Immature natural killer cell (primary cell): Measurements from ENCODE around the gene RERG. TPM values are rescaled to one million over a fixed set of nuclear protein-coding genes. Genes with fewer than 3 reads are reported as not detected.

Experiments used
- DNase-seq, 3 donors: peaks; one replicate each; pipeline ENCODE4 v3.0.0; 2022; ENCODE audit warnings: mixed read lengths in 1 of 3
- H3K27ac Mint-ChIP-seq, 6 donors: one replicate each; pipeline ENCODE4 v1.8.0; 2020; ENCODE audit warnings: mixed read lengths in 6 of 6, mild to moderate bottlenecking in 5 of 6, inconsistent platforms in 4 of 6, moderate library complexity in 3 of 6
- H3K27me3 Mint-ChIP-seq, 3 donors: one replicate each; pipeline ENCODE4 v1.8.0; 2020 to 2021; ENCODE audit warnings: low read depth in 3 of 3, mild to moderate bottlenecking in 3 of 3, mixed read lengths in 3 of 3, moderate library complexity in 3 of 3, inconsistent platforms in 1 of 3
- H3K36me3 Mint-ChIP-seq, 3 donors: one replicate each; pipeline ENCODE4 v1.8.0; 2020; ENCODE audit warnings: mixed read lengths in 3 of 3, inconsistent platforms in 2 of 3, mild to moderate bottlenecking in 2 of 3
- H3K4me1 Mint-ChIP-seq, 2 donors: one replicate each; pipeline ENCODE4 v1.8.0; 2020; ENCODE audit warnings: inconsistent platforms in 2 of 2, mild to moderate bottlenecking in 2 of 2, mixed read lengths in 2 of 2, moderate library complexity in 1 of 2
- H3K4me3 Mint-ChIP-seq, 5 donors: one replicate each; pipeline ENCODE4 v1.8.0; 2020; ENCODE audit warnings: mild to moderate bottlenecking in 5 of 5, mixed read lengths in 5 of 5, inconsistent platforms in 3 of 5, moderate library complexity in 3 of 5
- H3K9me3 Mint-ChIP-seq, 6 donors: one replicate each; pipeline ENCODE4 v1.8.0; 2020; ENCODE audit warnings: mild to moderate bottlenecking in 6 of 6, mixed read lengths in 6 of 6, inconsistent platforms in 4 of 6, moderate library complexity in 3 of 6
- polyA plus RNA-seq, 3 donors: library from polyadenylated mRNA; unstranded; fragments of 300-500 nt; fragmentation: Illumina TruSeq; gene quantifications; one replicate each; pipeline ENCODE4 v1.2.3, GENCODE V29; 2021

Gene RERG
- polyA plus RNA-seq, 3 donors from 2014 or later = not detected

GRCh38 chr12:15192720-15193119 is 28.5 kb downstream of the RERG start:
- H3K36me3 Mint-ChIP-seq = no peaks in the 10 kb centered on the region

GRCh38 chr12:15188127-15188526 is 33.1 kb downstream of the RERG start:
- Mint-ChIP-seq H3K36me3 (no peaks in the 10 kb centered on the region), H3K9me3 (no peaks in the 10 kb centered on the region), H3K27ac (no peak overlapping the region), H3K4me3 (no peak overlapping the region), H3K4me1 (no peaks in the 10 kb centered on the region), H3K27me3 (peaks cover 0 to 2% (median under 1%) of the 10 kb centered on the region in 3 donors)
- DNase-seq = no peak

More at GRCh38 chr12:15192720-15193119, 28.5 kb downstream of the RERG start:
- H3K27me3 Mint-ChIP-seq = peaks cover 0 to 5% (median 0%) of the 10 kb centered on the region in 3 donors
- no peaks in the 10 kb centered on the region for H3K4me1 Mint-ChIP-seq
- no peak overlapping the region for H3K4me3 Mint-ChIP-seq
- no peak for DNase-seq
- no peak overlapping the region for H3K27ac Mint-ChIP-seq
- no peaks in the 10 kb centered on the region for H3K9me3 Mint-ChIP-seq

- Mint-ChIP-seq H3K4me3 (no peak overlapping the region), H3K36me3 (no peaks in the 10 kb centered on the region), H3K4me1 (no peaks in the 10 kb centered on the region), H3K9me3 (no peaks in the 10 kb centered on the region), H3K27ac (no peak overlapping the region), H3K27me3 (peaks cover 0 to 2% (median 0%) of the 10 kb centered on the region in 3 donors)
- DNase-seq = no peak
Measured at GRCh38 chr12:15186597-15186996, 34.6 kb downstream of the RERG start.

- H3K4me3 Mint-ChIP-seq = no peak overlapping the region
- H3K27ac Mint-ChIP-seq = no peak overlapping the region
- DNase-seq = no peak
- H3K36me3 Mint-ChIP-seq = no peaks in the 10 kb centered on the region
- no peaks in the 10 kb centered on the region for H3K9me3 Mint-ChIP-seq
- H3K27me3 Mint-ChIP-seq = peaks cover 0 to 2% (median 0%) of the 10 kb centered on the region in 3 donors
- no peaks in the 10 kb centered on the region for H3K4me1 Mint-ChIP-seq
Measured at GRCh38 chr12:15184484-15184883, 36.7 kb downstream of the RERG start.

- H3K36me3 Mint-ChIP-seq = no peaks in the 10 kb centered on the region
- DNase-seq = no peak
- H3K4me3 Mint-ChIP-seq = no peak overlapping the region
- H3K27me3 Mint-ChIP-seq = peaks cover 0 to 2% (median 0%) of the 10 kb centered on the region in 3 donors
- no peaks in the 10 kb centered on the region for H3K4me1 Mint-ChIP-seq
- H3K27ac Mint-ChIP-seq = no peak overlapping the region
- no peaks in the 10 kb centered on the region for H3K9me3 Mint-ChIP-seq
Measured at GRCh38 chr12:15183821-15184220, 37.4 kb downstream of the RERG start.

- no peaks in the 10 kb centered on the region for H3K36me3 Mint-ChIP-seq
- H3K4me1 Mint-ChIP-seq = no peaks in the 10 kb centered on the region
- H3K27ac Mint-ChIP-seq = no peak overlapping the region
- no peak for DNase-seq
- H3K4me3 Mint-ChIP-seq = no peak overlapping the region
- no peaks in the 10 kb centered on the region for H3K9me3 Mint-ChIP-seq
- H3K27me3 Mint-ChIP-seq = peaks cover 0 to 3% (median 2%) of the 10 kb centered on the region in 3 donors
Measured at GRCh38 chr12:15181017-15181683, 40.1 kb downstream of the RERG start.

GRCh38 chr12:15180325-15180724 is 40.9 kb downstream of the RERG start:
- Mint-ChIP-seq H3K27me3 (peaks cover 0 to 3% (median 2%) of the 10 kb centered on the region in 3 donors), H3K4me1 (no peaks in the 10 kb centered on the region), H3K9me3 (no peaks in the 10 kb centered on the region), H3K27ac (no peak overlapping the region), H3K36me3 (no peaks in the 10 kb centered on the region), H3K4me3 (no peak overlapping the region)
- DNase-seq = no peak

- DNase-seq = no peak
- Mint-ChIP-seq H3K36me3 (no peaks in the 10 kb centered on the region), H3K27me3 (peaks cover 0 to 3% (median 2%) of the 10 kb centered on the region in 3 donors), H3K27ac (no peak overlapping the region), H3K4me3 (no peak overlapping the region), H3K4me1 (no peaks in the 10 kb centered on the region), H3K9me3 (no peaks in the 10 kb centered on the region)
Measured at GRCh38 chr12:15179672-15180071, 41.5 kb downstream of the RERG start.

- no peak overlapping the region for H3K27ac Mint-ChIP-seq
- no peak overlapping the region for H3K4me3 Mint-ChIP-seq
- no peak for DNase-seq
- no peaks in the 10 kb centered on the region for H3K4me1 Mint-ChIP-seq
- H3K27me3 Mint-ChIP-seq = peaks cover 0 to 5% (median 3%) of the 10 kb centered on the region in 3 donors
- H3K36me3 Mint-ChIP-seq = no peaks in the 10 kb centered on the region
- peaks cover 0 to 3% (median 0%) of the 10 kb centered on the region in 6 donors for H3K9me3 Mint-ChIP-seq
Measured at GRCh38 chr12:15173142-15173541, 48.1 kb downstream of the RERG start.

- no peak overlapping the region for H3K27ac Mint-ChIP-seq
Measured at GRCh38 chr12:15172060-15172822, 49.0 kb downstream of the RERG start.

GRCh38 chr12:15171012-15171655 is 50.1 kb downstream of the RERG start:
- H3K9me3 Mint-ChIP-seq = peaks cover 0 to 3% (median 0%) of the 10 kb centered on the region in 6 donors
- no peak overlapping the region for H3K4me3 Mint-ChIP-seq
- no peaks in the 10 kb centered on the region for H3K36me3 Mint-ChIP-seq

More at GRCh38 chr12:15172060-15172822, 49.0 kb downstream of the RERG start:
- Mint-ChIP-seq H3K4me1 (no peaks in the 10 kb centered on the region), H3K9me3 (peaks cover 0 to 3% (median 0%) of the 10 kb centered on the region in 6 donors), H3K4me3 (no peak overlapping the region), H3K27me3 (peaks cover 0 to 5% (median 0%) of the 10 kb centered on the region in 3 donors), H3K36me3 (no peaks in the 10 kb centered on the region)
- no peak for DNase-seq

GRCh38 chr12:15168026-15168678 is 53.1 kb downstream of the RERG start:
- H3K4me3 Mint-ChIP-seq = no peak overlapping the region
- H3K36me3 Mint-ChIP-seq = no peaks in the 10 kb centered on the region
- H3K27me3 Mint-ChIP-seq = peaks cover 0 to 4% (median 0%) of the 10 kb centered on the region in 3 donors
- H3K9me3 Mint-ChIP-seq = peaks cover 0 to 5% (median 0%) of the 10 kb centered on the region in 6 donors
- no peaks in the 10 kb centered on the region for H3K4me1 Mint-ChIP-seq
- no peak for DNase-seq
- no peak overlapping the region for H3K27ac Mint-ChIP-seq

More at GRCh38 chr12:15171012-15171655, 50.1 kb downstream of the RERG start:
- DNase-seq = no peak
- no peaks in the 10 kb centered on the region for H3K4me1 Mint-ChIP-seq
- peaks cover 0 to 5% (median 0%) of the 10 kb centered on the region in 3 donors for H3K27me3 Mint-ChIP-seq
- H3K27ac Mint-ChIP-seq = no peak overlapping the region

GRCh38 chr12:15165012-15165659 is 56.1 kb downstream of the RERG start:
- Mint-ChIP-seq H3K36me3 (no peaks in the 10 kb centered on the region), H3K9me3 (peaks cover 0 to 4% (median 0%) of the 10 kb centered on the region in 6 donors), H3K4me1 (no peaks in the 10 kb centered on the region), H3K27ac (no peak overlapping the region), H3K27me3 (peaks cover 0 to 2% (median 0%) of the 10 kb centered on the region in 3 donors), H3K4me3 (no peak overlapping the region)
- DNase-seq = no peak
